Activated CD4-positive, alpha-beta T cell treated with anti-CD3 and anti-CD28 coated beads, Interleukin-2, amount 10 ng/mL, durations not matched to agents 24 days and 14 days (primary cell): ENCODE data around the gene CPM. TPM values are rescaled to one million over a fixed set of nuclear protein-coding genes. Genes with fewer than 3 reads are reported as not detected.

Experiments used
- DNase-seq: peaks from one replicate; pipeline ENCODE4 v3.0.0; 2022
- H3K27ac Mint-ChIP-seq: one replicate; pipeline ENCODE4 v1.8.0; 2022; ENCODE audit warnings: mild to moderate bottlenecking, mixed read lengths
- H3K27me3 Mint-ChIP-seq: one replicate; pipeline ENCODE4 v1.8.0; 2022; ENCODE audit warnings: mixed read lengths
- H3K36me3 Mint-ChIP-seq: one replicate; pipeline ENCODE4 v1.8.0; 2022; ENCODE audit warnings: low read depth, mild to moderate bottlenecking, mixed read lengths
- H3K4me1 Mint-ChIP-seq: one replicate; pipeline ENCODE4 v1.8.0; 2021; ENCODE audit warnings: mixed read lengths
- H3K4me3 Mint-ChIP-seq: one replicate; pipeline ENCODE4 v1.8.0; 2022; ENCODE audit warnings: mild to moderate bottlenecking, moderate library complexity, mixed read lengths
- H3K9me3 Mint-ChIP-seq: one replicate; pipeline ENCODE4 v1.8.0; 2021; ENCODE audit warnings: mixed read lengths
- intact Hi-C: fragments of 100-400 bp; cut with micrococcal nuclease; formaldehyde crosslinking; loops from one replicate; pipeline ENCODE4 v1.15.1; 2023
- total RNA-seq: library from RNA; stranded (reverse); gene quantifications from 2 replicates; pipeline ENCODE4 v1.2.3, GENCODE V29; 2022

Gene CPM
- total RNA-seq, 1 donor from 2014 or later = 76.5 TPM

GRCh38 chr12:68856510-68856909 is 76.5 kb downstream of the CPM start:
- no peak for DNase-seq
- Mint-ChIP-seq H3K27ac (no peak overlapping the region), H3K36me3 (peaks cover 27% of the 10 kb centered on the region), H3K4me3 (no peak overlapping the region), H3K27me3 (no peaks in the 10 kb centered on the region), H3K9me3 (no peaks in the 10 kb centered on the region), H3K4me1 (peaks cover 4% of the 10 kb centered on the region)
- intact Hi-C loops = no loop called here

DNA sequence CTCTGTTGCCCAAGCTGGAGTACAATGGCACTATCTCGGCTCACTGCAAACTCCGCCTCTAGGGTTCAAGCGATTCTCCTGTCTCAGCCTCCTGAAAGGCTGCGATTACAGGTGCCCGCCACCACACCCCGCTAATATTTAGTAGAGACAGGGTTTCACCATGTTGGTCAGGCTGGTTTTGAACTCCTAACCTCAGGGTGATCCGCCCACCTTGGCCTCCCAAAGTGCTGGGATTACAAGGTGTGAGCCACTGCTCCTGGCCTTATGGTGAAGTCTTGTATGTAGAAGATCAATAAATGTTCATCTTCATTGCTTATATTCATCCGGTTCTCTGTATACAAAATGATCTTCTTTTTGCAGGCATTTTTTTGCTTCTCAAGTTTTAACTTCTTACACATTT is 77.2 kb downstream of the CPM start:
- no peaks in the 10 kb centered on the region for H3K9me3 Mint-ChIP-seq
- intact Hi-C loops = no loop called here

GRCh38 chr12:68855111-68855510 is 77.9 kb downstream of the CPM start:
- intact Hi-C loops = no loop called here
- H3K27me3 Mint-ChIP-seq = no peaks in the 10 kb centered on the region
- H3K36me3 Mint-ChIP-seq = peaks cover 25% of the 10 kb centered on the region
- H3K27ac Mint-ChIP-seq = no peak overlapping the region
- no peak overlapping the region for H3K4me3 Mint-ChIP-seq
- H3K9me3 Mint-ChIP-seq = no peaks in the 10 kb centered on the region
- no peak for DNase-seq
- H3K4me1 Mint-ChIP-seq = peaks cover 4% of the 10 kb centered on the region

More for the DNA sequence above, 77.2 kb downstream of the CPM start:
- H3K36me3 Mint-ChIP-seq = peaks cover 27% of the 10 kb centered on the region
- H3K4me1 Mint-ChIP-seq = peaks cover 4% of the 10 kb centered on the region
- DNase-seq = no peak
- H3K4me3 Mint-ChIP-seq = no peak overlapping the region
- no peaks in the 10 kb centered on the region for H3K27me3 Mint-ChIP-seq
- H3K27ac Mint-ChIP-seq = no peak overlapping the region

GRCh38 chr12:68854554-68854953 is 78.4 kb downstream of the CPM start:
- Mint-ChIP-seq H3K4me1 (peaks cover 4% of the 10 kb centered on the region), H3K27ac (no peak overlapping the region), H3K9me3 (no peaks in the 10 kb centered on the region), H3K4me3 (no peak overlapping the region), H3K27me3 (no peaks in the 10 kb centered on the region), H3K36me3 (peaks cover 25% of the 10 kb centered on the region)
- DNase-seq = no peak
- intact Hi-C loops = no loop called here

- Mint-ChIP-seq H3K36me3 (peaks cover 25% of the 10 kb centered on the region), H3K9me3 (no peaks in the 10 kb centered on the region), H3K4me1 (peaks cover 4% of the 10 kb centered on the region), H3K27me3 (no peaks in the 10 kb centered on the region), H3K27ac (no peak overlapping the region), H3K4me3 (no peak overlapping the region)
- intact Hi-C loops = no loop called here
- no peak for DNase-seq
Observed at GRCh38 chr12:68854078-68854468, 78.9 kb downstream of the CPM start.

DNA sequence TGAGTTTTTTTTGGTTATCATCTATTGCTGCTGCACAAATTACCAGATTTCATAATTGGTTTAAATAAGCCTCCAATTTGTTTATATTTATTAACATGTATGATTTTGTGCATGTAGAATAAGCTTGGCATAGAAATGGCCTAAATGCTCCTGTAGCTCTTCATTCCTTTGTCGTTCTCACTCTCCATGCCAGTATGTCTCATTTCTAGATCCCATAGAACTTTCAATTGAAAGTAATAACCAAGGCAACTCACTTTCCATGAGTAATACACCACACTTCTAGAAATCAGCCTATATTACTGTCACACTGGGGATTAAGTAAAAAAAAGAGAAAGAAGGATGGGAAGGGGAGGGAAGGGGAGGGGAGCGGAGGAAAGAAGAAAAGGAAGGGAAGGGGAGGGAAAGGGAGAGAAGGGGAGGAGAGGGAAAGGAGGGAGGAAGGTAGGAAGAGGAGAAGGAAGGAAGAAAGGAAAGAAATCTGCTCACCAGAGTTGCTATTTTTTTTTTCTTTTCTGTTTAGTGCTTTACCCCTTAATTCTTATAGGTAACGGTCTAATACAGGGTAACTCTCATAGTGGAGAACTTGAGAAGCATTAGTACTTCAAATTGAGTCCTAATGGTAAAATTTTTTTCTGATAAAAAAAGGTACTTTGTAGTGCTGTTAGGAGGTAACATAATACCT is 79.4 kb downstream of the CPM start:
- DNase-seq = no peak
- no peaks in the 10 kb centered on the region for H3K27me3 Mint-ChIP-seq
- peaks cover 4% of the 10 kb centered on the region for H3K4me1 Mint-ChIP-seq
- intact Hi-C loops = no loop called here
- H3K4me3 Mint-ChIP-seq = no peak overlapping the region
- peaks cover 24% of the 10 kb centered on the region for H3K36me3 Mint-ChIP-seq
- no peaks in the 10 kb centered on the region for H3K9me3 Mint-ChIP-seq
- H3K27ac Mint-ChIP-seq = no peak overlapping the region

- DNase-seq = peak; percentile 1
- no peak overlapping the region for H3K27ac Mint-ChIP-seq
- intact Hi-C loops = no loop called here
- peaks cover 20% of the 10 kb centered on the region for H3K36me3 Mint-ChIP-seq
- H3K9me3 Mint-ChIP-seq = no peaks in the 10 kb centered on the region
- H3K27me3 Mint-ChIP-seq = no peaks in the 10 kb centered on the region
- H3K4me3 Mint-ChIP-seq = no peak overlapping the region
- peaks cover 4% of the 10 kb centered on the region for H3K4me1 Mint-ChIP-seq
Observed at GRCh38 chr12:68851592-68852306, 81.2 kb downstream of the CPM start.

DNA sequence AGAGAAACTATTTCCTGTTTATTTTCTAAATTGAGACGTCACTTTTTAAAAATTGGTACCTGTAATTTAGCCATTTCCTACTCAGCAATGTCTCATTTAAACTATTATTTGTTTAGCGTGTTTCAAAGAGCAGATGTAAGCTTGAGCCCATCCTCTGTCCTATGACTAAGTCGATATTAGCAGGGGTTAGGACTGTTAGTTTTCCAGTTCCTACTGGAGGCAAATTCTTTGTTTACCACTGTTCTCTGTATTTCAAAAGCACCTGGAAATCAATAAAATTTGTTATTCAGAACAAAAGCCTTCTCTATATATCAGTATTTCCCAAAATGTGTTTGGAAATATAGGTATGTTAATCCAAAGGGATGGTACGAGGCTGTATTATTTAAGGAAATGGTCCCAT is 82.6 kb downstream of the CPM start:
- intact Hi-C loops = no loop called here
- Mint-ChIP-seq H3K9me3 (no peaks in the 10 kb centered on the region), H3K4me3 (no peak overlapping the region), H3K27ac (no peak overlapping the region), H3K4me1 (peaks cover 4% of the 10 kb centered on the region), H3K27me3 (no peaks in the 10 kb centered on the region), H3K36me3 (peaks cover 12% of the 10 kb centered on the region)
- DNase-seq = no peak

- H3K27me3 Mint-ChIP-seq = no peaks in the 10 kb centered on the region
- peaks cover 5% of the 10 kb centered on the region for H3K4me1 Mint-ChIP-seq
- no peak overlapping the region for H3K27ac Mint-ChIP-seq
- no peak overlapping the region for H3K4me3 Mint-ChIP-seq
- intact Hi-C loops = no loop called here
- DNase-seq = no peak
- H3K9me3 Mint-ChIP-seq = no peaks in the 10 kb centered on the region
- peaks cover 29% of the 10 kb centered on the region for H3K36me3 Mint-ChIP-seq
Observed at GRCh38 chr12:68846811-68847210, 86.2 kb downstream of the CPM start.

DNA sequence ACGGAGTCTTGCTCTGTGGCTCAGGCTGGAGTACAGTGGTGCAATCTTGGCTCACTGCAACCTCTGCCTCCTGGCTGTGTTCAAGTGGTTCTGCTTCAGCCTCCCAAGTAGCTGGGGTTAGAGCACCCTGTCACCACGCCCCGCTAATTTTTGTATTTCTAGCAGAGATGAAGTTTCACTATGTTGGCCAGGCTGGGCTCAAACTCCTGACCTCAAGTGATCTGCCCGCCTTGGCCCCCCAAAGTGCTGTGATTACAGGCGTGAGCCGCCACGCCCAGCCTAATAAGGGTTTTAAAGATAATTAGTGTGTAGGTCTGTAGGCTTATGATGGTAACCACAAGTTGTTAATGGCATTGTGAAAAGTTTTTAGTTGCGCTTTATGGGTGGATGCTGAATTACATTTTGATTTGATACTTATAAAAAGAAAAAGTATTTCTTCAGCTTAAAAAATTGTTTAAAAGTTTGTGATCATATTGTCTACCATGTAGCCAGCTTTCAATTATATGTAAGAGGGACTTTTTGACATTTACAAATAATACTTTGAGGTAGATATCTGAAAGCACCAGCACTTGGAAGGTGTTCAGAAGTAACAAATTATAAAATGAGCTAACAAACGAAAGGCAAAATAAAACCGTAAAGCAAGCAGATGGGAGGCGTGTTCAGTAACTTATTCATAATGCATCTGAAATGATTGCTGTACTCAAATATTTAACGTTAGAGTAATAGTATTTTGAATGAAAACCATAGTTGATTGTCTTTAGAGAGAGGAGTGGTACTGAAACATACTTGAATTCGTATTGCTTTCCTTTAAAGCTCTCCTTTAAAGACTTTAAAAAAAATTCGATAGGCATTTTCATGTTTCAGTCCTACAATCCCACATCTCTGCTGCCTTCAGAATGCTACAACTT is 87.9 kb downstream of the CPM start:
- H3K27ac Mint-ChIP-seq = no peak overlapping the region
- H3K27me3 Mint-ChIP-seq = no peaks in the 10 kb centered on the region
- no peaks in the 10 kb centered on the region for H3K9me3 Mint-ChIP-seq
- intact Hi-C loops = no loop called here
- H3K4me3 Mint-ChIP-seq = no peak overlapping the region
- H3K4me1 Mint-ChIP-seq = peaks cover 4% of the 10 kb centered on the region
- H3K36me3 Mint-ChIP-seq = peaks cover 45% of the 10 kb centered on the region
- no peak for DNase-seq

DNA sequence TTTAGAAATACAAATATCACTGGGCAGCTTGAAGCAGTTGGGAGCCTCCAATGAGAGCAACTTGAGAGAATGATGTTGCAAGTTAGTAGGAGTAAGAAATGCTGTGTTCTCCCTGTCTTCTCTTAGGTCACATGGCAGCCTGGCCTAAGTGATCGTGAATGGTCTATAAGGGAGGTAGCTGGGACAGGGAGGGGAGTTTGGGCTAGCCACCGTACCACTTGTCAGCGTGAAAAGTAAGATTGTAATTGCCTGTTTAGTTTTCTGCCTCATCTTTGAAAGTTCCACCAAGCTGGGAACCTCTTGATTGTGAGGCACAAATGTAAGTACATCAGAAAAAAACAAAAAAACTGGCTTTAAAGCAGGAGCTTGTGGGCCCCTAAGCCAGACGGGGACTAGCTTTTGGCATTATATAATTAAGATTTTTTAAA is 88.6 kb downstream of the CPM start:
- intact Hi-C loops = no loop called here
- H3K27me3 Mint-ChIP-seq = no peaks in the 10 kb centered on the region
- no peak overlapping the region for H3K4me3 Mint-ChIP-seq
- peaks cover 4% of the 10 kb centered on the region for H3K4me1 Mint-ChIP-seq
- peak; percentile 50 for DNase-seq
- no peaks in the 10 kb centered on the region for H3K9me3 Mint-ChIP-seq
- peaks cover 48% of the 10 kb centered on the region for H3K36me3 Mint-ChIP-seq
- H3K27ac Mint-ChIP-seq = no peak overlapping the region

DNA sequence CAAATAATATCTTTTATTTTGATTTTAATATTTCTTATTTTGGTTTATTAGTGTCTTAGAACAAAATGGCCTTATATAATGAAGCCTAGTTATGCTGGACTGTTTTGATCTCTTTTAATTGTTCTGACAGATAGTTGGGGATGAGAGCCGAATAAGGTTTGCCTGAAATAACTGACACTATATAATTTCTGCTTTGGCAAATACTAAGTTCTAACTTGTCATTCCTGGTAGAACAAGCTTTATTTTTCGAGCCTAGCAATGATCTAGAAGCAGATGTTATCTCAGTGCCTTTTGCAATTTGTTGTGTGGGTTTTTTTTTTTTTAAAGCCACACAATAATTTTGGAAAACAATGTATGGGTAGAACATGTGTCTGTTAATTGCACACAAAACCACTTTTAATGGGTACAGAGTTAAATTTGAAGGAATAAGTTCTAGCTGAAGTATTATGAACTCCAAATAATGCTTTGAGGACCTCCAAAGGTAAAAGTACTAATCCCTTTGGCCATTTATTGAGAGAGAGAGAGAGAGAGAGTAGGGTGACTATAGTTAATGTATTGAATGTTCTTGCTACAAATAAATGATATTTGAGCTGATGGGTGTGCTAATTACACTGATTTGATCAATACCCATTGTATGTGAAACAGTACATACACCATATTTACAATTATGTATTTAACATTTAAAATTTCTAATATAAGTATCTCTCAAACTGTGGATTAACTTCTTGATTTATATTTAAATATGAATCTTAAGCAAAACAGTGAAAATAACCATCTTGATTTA is 90.0 kb downstream of the CPM start:
- H3K9me3 Mint-ChIP-seq = no peaks in the 10 kb centered on the region
- peaks cover 8% of the 10 kb centered on the region for H3K4me1 Mint-ChIP-seq
- no peak overlapping the region for H3K4me3 Mint-ChIP-seq
- no peak for DNase-seq
- H3K27me3 Mint-ChIP-seq = no peaks in the 10 kb centered on the region
- intact Hi-C loops = no loop called here
- H3K36me3 Mint-ChIP-seq = peaks cover 56% of the 10 kb centered on the region
- H3K27ac Mint-ChIP-seq = no peak overlapping the region

DNA sequence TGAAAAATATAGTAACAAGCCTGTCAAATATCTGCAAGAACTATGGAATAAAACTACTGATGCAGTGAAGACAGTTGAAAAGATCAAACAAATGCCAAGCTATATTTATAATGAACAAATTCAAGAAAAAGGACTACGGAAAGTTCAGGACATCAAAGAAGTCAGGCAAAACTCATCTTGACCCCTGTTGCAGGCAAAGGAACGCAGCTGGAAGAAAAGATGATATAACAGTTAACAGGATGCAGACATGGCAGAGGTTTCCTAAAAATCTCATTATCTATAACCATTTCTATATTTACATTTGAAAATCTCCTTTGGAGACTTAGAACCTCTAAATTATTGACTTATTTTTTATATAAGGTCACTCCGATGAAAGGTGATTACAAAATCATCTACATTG is 90.8 kb downstream of the CPM start:
- intact Hi-C loops = no loop called here
- Mint-ChIP-seq H3K27me3 (no peaks in the 10 kb centered on the region), H3K36me3 (peaks cover 61% of the 10 kb centered on the region), H3K9me3 (no peaks in the 10 kb centered on the region), H3K4me1 (peaks cover 9% of the 10 kb centered on the region), H3K4me3 (no peak overlapping the region), H3K27ac (peak overlapping the region; percentile 25)
- no peak for DNase-seq
